ENCODE measurements around the gene PITRM1.

PITRM1 gene

DNA sequence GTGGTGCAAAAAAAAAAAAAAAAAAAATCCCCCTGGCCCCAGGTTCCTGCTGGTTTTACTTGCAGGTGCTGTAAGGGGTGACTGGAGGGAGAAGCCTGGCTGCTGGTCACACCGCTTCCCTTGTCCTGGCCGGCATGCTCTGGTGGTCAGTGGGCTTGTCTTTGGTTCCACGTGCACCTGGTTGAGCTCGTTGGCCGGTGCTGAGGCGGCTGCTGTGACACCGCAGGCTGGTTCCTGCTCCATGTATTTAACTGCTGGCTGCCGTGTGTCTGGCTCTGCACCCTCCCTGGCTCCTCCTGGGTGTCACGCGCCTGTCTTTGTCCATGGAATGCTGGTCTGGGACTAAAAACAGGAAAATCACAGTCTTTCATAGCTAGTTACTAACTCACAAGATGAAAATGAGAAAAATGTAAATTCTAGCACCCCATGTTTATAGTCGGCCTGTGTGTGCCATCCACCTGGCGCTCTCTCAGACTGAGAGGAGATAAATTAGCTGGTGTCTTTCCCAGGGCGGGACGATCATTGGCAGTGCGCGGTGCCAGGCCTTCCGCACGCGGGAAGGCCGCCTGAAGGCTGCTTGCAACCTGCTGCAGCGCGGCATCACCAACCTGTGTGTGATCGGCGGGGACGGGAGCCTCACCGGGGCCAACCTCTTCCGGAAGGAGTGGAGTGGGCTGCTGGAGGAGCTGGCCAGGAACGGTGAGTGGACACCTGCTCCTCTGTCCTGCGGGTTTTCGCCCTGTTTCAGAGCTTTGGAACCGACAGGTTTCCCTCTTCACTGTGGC, 71.5 kb downstream of the PITRM1 start:
- no peak for DNase-seq (ENCODE audit: low spot score)

DNA sequence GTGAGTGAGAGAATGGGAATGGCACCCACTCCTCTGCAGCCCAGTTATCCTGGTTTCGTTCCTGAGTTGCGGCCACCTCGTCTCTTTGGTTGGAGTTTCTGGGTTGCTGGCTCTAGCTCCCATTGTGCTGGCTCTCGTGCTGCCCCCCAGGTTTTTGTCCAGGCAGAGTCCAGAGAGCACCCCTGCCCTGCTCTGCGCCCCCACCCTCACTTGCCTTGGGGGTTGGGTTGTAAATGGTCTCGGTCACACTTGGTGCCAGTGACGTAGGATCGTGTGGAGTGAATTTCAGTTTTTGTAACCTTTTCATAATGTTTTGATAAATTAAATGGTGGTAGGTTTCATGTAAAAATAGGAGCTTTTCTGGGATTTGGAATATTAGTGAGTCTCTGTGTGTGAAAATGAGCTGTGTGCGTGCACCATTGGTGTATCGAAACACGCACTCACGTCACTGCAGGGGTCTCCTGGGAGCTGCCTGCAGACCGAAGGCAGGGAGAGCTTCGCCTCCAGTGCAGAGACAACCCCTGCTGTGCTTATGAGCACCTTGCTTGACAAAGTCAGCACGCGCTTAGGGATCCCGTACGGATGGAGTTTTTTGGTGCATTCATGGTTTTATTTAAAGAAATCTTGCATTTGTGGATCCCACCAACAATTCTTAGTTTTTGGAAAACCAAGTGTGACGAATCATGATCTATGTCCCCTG, 72.3 kb downstream of the PITRM1 start:
- no peak for DNase-seq (ENCODE audit: low spot score)

- no peak for DNase-seq (ENCODE audit: low spot score)
Observed at GRCh38 chr10:3099291-3100092, 73.1 kb downstream of the PITRM1 start.

DNA sequence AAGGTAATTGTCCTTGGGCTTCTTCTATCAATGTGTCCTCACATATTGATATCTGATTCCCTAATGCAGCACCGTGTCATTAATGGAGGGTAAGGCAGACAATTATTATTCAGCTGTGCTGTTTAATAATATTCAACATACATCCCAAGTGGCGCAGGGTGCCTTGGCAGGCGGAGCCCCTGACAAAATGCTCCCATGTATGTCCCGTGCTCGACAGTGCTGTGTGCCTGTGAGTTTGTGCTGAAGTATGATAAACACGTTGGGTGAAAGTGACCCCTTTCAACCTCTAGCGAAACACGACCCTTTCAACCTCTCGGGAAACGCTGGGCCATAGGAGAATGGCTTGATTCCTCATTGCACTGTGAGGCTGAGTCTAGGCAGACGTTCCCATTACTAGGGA, 73.9 kb downstream of the PITRM1 start:
- DNase-seq (ENCODE audit: low spot score): no peak

DNA sequence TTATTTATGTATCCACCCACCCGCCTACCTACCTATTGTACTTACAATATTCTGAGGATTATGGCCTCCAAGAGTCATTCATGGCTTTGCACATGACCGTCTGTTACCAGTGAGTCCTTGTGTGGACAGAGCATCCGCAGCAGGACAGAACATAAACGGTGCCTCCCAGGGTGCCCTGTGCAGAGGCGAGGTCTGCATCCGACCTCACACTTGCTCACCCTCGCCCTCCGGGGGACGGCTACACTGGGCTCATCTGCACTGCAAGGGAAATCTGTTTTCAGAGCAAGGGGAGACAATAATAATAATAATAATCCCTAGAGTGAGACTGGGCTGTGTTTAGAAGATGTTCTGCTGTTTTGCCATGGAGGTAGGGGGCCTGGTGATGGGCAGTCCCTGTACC, 75.4 kb downstream of the PITRM1 start:
- DNase-seq (ENCODE audit: low spot score): no peak

GRCh38 chr10:3096149-3096548, 76.4 kb downstream of the PITRM1 start:
- no peak for DNase-seq (ENCODE audit: low spot score)

DNA sequence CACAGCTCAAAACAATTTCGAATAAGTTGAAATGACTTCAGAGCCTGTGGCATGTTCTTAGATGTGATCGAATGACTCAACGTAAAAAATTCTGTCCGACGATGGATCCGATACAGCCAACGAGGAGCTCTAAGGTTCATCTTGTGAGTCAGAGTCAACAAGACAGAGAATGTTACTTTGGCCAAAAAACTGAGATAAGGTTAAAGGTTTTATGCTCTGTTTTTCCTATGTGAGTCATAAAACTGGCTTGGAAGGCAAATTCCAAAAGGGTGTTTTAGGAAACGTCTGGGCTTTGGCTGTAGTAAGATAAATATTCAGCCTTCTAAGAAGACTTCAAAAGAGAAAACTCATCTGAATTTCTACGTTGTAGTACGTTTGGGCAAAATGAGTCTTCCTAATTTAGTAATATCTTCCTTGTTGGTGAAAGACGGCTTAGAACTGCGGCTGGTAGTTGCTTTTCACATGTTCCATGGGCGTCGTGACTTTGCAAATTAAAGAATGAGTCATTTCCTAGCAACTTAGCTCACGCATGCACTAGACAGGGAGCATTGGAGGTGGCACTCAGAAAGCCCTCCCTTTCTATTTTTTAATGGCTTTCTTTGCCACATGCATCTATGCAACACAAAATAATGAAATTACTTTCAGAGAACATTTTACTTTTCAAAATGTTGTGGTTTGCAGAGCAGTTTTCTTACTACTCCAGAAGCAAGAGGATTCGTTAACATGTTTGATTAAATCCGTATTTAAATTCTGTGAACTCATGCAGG, 77.0 kb downstream of the PITRM1 start:
- DNase-seq (ENCODE audit: low spot score): no peak

DNA sequence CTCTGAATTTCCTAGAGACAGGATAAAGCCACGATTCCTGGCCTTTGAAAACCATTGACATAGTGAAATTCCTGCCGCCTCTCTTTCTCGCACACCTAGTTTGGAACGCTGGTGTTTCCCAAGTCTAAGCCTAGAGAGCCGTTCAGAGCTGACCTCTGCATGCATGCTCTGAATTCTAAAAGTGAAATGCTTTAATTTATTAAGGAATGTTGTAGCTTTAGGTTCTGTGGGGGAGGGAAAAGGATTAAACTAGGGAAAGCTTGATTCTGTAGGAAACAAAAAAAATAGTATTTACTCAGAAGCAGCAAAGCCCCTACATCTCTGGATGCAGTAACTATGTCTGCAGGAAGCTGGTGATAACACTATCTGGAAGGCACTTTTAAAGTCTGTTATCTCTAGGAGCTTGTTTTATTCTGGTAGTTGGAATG, 78.0 kb downstream of the PITRM1 start:
- no peak for DNase-seq (ENCODE audit: low spot score)

DNA sequence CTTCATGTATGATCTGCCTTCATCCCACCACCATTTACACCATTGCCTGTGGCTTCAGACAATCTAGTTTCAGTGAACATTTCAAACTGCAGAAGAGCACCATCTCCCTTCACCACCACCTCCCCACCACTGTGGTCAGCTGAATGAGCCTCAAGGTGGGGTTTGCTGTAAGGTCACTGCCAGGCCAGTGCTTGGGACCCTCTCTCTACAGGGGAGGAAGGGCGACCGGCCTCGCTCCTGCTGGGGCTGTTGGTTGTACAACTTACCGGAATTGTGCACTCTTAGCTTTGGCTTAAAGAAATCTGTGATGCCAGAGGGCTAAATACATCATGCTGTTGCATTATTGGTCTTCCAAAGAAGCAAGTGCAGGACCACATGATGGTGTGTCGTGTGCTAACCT, 78.6 kb downstream of the PITRM1 start:
- DNase-seq (ENCODE audit: low spot score): no peak

- DNase-seq (ENCODE audit: low spot score): no peak
Observed at GRCh38 chr10:3091921-3092320, 80.7 kb downstream of the PITRM1 start.

GRCh38 chr10:3090914-3091787, 81.4 kb downstream of the PITRM1 start:
- no peak for DNase-seq (ENCODE audit: low spot score)

DNA sequence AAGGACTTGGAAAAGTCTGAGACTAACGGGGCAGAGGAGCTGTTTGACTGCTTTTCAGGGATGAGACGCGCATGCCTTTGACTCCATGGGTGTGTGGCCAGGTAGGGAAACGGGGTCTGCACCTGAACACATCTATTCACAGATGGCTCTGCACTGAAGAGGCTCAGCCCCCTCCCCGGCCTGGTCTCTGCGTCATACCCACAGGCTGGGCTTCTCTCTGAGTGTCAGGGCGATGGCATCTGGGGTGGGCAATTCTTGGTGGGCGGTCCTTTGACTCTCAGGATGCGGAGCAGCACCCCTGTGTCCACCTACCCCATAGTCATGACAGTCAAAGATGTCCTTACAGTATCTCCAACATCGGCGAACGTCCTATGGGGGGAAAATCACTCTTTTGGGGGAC, 82.2 kb downstream of the PITRM1 start:
- no peak for DNase-seq (ENCODE audit: low spot score)

All from germinal center (tissue), 1 donor.